ENCODE results near the gene TMEM245. TPM values are rescaled to one million over a fixed set of nuclear protein-coding genes. Genes with fewer than 3 reads are reported as not detected.
A peak's percentile ranks its signal among the peaks of the same experiment; 100 is the strongest.

The TMEM245 gene
- total and polyA plus RNA-seq, 2 donors (not counting 1 experiment from before 2014, with no cell fraction given) = 6.3 to 34.3 TPM

- H3K27me3 Mint-ChIP-seq = no peaks in the 10 kb centered on the region
- WGBS (ENCODE audit: insufficient coverage) = under 1% methylated on average over 27 of the region's 29 CpGs
- DNase-seq = peak; percentile 21
- intact Hi-C loops (cut with micrococcal nuclease) = loop anchor here (2.0 to 10.0 kb wide), 3 partner anchors 14 to 296 kb away; no protein-coding TSS in a partner anchor
- no peaks in the 10 kb centered on the region for H3K9me3 Mint-ChIP-seq (ENCODE audit: insufficient read depth)
- H3K27me3 ChIP-seq (replicated peaks in 1 of 4; ENCODE audit: control extremely low read depth in 1 of 4, control insufficient read depth in 3 of 4, insufficient read depth in 4 of 4, low read length in 3 of 4) = no peaks in the 10 kb centered on the region
- peak overlapping the region; percentile 63 to 89 (median 74) for H3K4me3 ChIP-seq (ENCODE audit: control extremely low read depth in 1 of 5, extremely low read depth in 1 of 5, insufficient read depth in 1 of 5, low read depth in 2 of 5, low read length in 4 of 5)
- H3K27ac Mint-ChIP-seq = peak overlapping the region; percentile 86
- peaks cover 55% of the 10 kb centered on the region for H3K79me2 ChIP-seq (ENCODE audit: control insufficient read depth, insufficient read depth, low read length)
- peak overlapping the region; percentile 3 to 81 for H3K27ac ChIP-seq (ENCODE audit: low read length in 2 of 2)
- ATAC-seq (ENCODE audit: low read depth) = no peak
- H2AFZ ChIP-seq (ENCODE audit: insufficient read depth, low read depth, low read length, poor library complexity, severe bottlenecking) = peak overlapping the region; percentile 90
- peak overlapping the region; percentile 91 for H3K4me3 Mint-ChIP-seq
- H4K20me1 ChIP-seq (ENCODE audit: control insufficient read depth, insufficient read depth, low read length, poor library complexity, severe bottlenecking) = peaks cover 48% of the 10 kb centered on the region
- TF ChIP-seq EZH2 (IDR thresholded peaks at IDR 0.05; ENCODE audit: borderline replicate concordance, insufficient read depth, low read depth, low read length, poor library complexity, severe bottlenecking) (no peak), CTCF (IDR thresholded peaks at IDR 0.05) (no peak)
- H3K4me2 ChIP-seq (replicated peaks; ENCODE audit: low read depth, low read length, poor library complexity, severe bottlenecking) = peak overlapping the region; percentile 93
- POLR2A ChIA-PET = interaction anchor here (0.9 kb wide), 1 partner anchor 10 kb away, joined by 4 read pairs; no protein-coding TSS in a partner anchor
- H3K9ac ChIP-seq (ENCODE audit: low read length) = peak overlapping the region; percentile 92
- H3K36me3 ChIP-seq (replicated peaks in 1 of 2; ENCODE audit: control extremely low read depth in 1 of 2, control insufficient read depth in 1 of 2, extremely low read depth in 1 of 2, insufficient read depth in 2 of 2, low read length in 1 of 2) = no peaks in the 10 kb centered on the region
- H3K4me1 ChIP-seq (ENCODE audit: control insufficient read depth in 2 of 2, insufficient read depth in 2 of 2, low read length in 2 of 2) = peaks cover 18 to 32% of the 10 kb centered on the region in 2 donors
- H3K9me3 ChIP-seq (ENCODE audit: control extremely low read depth in 1 of 3, control insufficient read depth in 2 of 3, insufficient read depth in 1 of 3, low read length in 2 of 3) = no peaks in the 10 kb centered on the region
- H3K4me1 Mint-ChIP-seq = peaks cover 37% of the 10 kb centered on the region
- CTCF ChIA-PET = no interaction called here
Observed at GRCh38 chr9:109118808-109119438, 824 bp downstream of the TMEM245 start.
